Hepatocyte (in vitro differentiated cells): ENCODE results near the gene ADGRD1. TPM values are rescaled to one million over a fixed set of nuclear protein-coding genes. Genes with fewer than 3 reads are reported as not detected.
A peak's percentile ranks its signal among the peaks of the same experiment; 100 is the strongest.

Experiments used
- DNase-seq: peaks from one replicate; pipeline ENCODE4 v3.0.0-alpha.2; 2016; ENCODE audit warnings: low spot score
- H2AFZ ChIP-seq: fragments of 200-600 bp; sonication (generic); 2 replicates; pipeline ENCODE4 v1.6.0; 2016; ENCODE audit warnings: antibody characterized with exemption, mild to moderate bottlenecking
- H3K27ac ChIP-seq: fragments of 200-600 bp; sonication (generic); 2 replicates; pipeline ENCODE4 v1.5.1; 2016; ENCODE audit warnings: mild to moderate bottlenecking
- H3K27me3 ChIP-seq: fragments of 200-600 bp; sonication (generic); 2 replicates; pipeline ENCODE4 v1.6.1; 2016
- H3K36me3 ChIP-seq: fragments of 200-600 bp; sonication (generic); replicated peaks from 2 replicates; pipeline ENCODE4 v1.5.1; 2016; ENCODE audit warnings: low read depth; ENCODE audit not compliant: insufficient read depth
- H3K4me1 ChIP-seq: fragments of 200-600 bp; sonication (generic); 2 replicates; pipeline ENCODE4 v1.5.1; 2016; ENCODE audit warnings: mild to moderate bottlenecking, moderate library complexity; ENCODE audit not compliant: insufficient read depth
- H3K4me2 ChIP-seq: fragments of 200-600 bp; sonication (generic); 2 replicates; pipeline ENCODE4 v1.6.0; 2016
- H3K4me3 ChIP-seq: fragments of 200-600 bp; sonication (generic); 2 replicates; pipeline ENCODE4 v1.5.1; 2016; ENCODE audit warnings: mild to moderate bottlenecking
- H3K79me2 ChIP-seq: fragments of 200-600 bp; sonication (generic); 2 replicates; pipeline ENCODE4 v1.6.0; 2017; ENCODE audit warnings: mild to moderate bottlenecking
- H3K9me2 ChIP-seq: fragments of 200-600 bp; sonication (generic); replicated peaks from 2 replicates; pipeline ENCODE4 v1.6.0; 2017; ENCODE audit warnings: mild to moderate bottlenecking; ENCODE audit not compliant: insufficient read depth
- H3K9me3 ChIP-seq: fragments of 200-600 bp; sonication (generic); 2 replicates; pipeline ENCODE4 v1.5.1; 2016; ENCODE audit warnings: low read depth, mild to moderate bottlenecking
- H4K20me1 ChIP-seq: fragments of 200-600 bp; sonication (generic); 2 replicates; pipeline ENCODE4 v1.6.0; 2016; ENCODE audit warnings: mild to moderate bottlenecking; ENCODE audit not compliant: insufficient read depth, poor library complexity, severe bottlenecking
- CTCF ChIP-seq: fragments of 200-600 bp; sonication (generic); IDR thresholded peaks from 2 replicates; pipeline ENCODE4 v1.5.1; 2016; ENCODE audit warnings: antibody characterized with exemption, mild to moderate bottlenecking; ENCODE audit not compliant: poor library complexity
- EZH2 ChIP-seq: fragments of 200-600 bp; sonication (generic); IDR thresholded peaks from 2 replicates; pipeline ENCODE4 v1.6.1; 2016; ENCODE audit warnings: antibody characterized with exemption, mild to moderate bottlenecking, borderline replicate concordance
- EZH2phosphoT487 ChIP-seq: fragments of 200-600 bp; sonication (generic); IDR thresholded peaks from one replicate; pipeline ENCODE4 v1.6.1; 2018; ENCODE audit warnings: antibody characterized with exemption, mild to moderate bottlenecking, low read depth, moderate library complexity; ENCODE audit not compliant: unreplicated experiment, severe bottlenecking
- WGBS: methylation state at CpG from one replicate; pipeline ENCODE4 v1.1.6; 2016; ENCODE audit warnings: low lambda C conversion rate; ENCODE audit errors: missing lambda C conversion rate; 5-methylcytosine and 5-hydroxymethylcytosine counted together
- polyA plus RNA-seq: library from polyadenylated mRNA; unstranded; fragments of >200 nt; fragmentation: Nextera tagmentation; extraction: Ambion mirVana; gene quantifications from 2 replicates; pipeline ENCODE4 v1.2.1, GENCODE V29; 2016
- total RNA-seq: library from RNA; depleted of rRNA; stranded (reverse); fragments of >200 nt; gene quantifications from 2 replicates; pipeline ENCODE4 v1.2.3, GENCODE V29; 2014

Gene ADGRD1
- total and polyA plus RNA-seq, 2 experiments from 2014 or later: 18.1 to 18.5 TPM

DNA sequence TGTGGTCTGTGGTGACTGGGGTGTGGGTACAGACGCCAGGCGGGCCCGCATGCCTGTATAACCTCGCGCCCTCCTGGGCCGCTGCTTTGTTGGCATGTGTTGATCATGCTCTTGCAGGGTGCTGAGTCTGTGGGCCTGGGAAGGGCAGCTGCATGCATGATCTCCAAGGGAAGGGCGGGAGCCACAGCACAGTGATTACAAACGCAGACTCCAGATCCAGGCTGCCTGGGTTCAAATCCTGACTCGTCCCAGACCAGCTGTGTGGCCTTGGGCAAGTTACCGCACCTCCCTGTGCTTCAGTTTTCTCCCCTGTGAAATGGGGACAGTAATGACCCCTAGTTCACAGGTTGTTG, 24.0 kb downstream of the ADGRD1 start:
- Histone ChIP-seq H3K9me3 (no peaks in the 10 kb centered on the region), H3K9me2 (no peaks in the 10 kb centered on the region), H3K27ac (no peak overlapping the region), H3K4me3 (no peak overlapping the region), H3K79me2 (no peaks in the 10 kb centered on the region), H3K4me1 (peaks cover 20% of the 10 kb centered on the region), H3K36me3 (no peaks in the 10 kb centered on the region), H3K4me2 (no peak overlapping the region), H3K27me3 (no peaks in the 10 kb centered on the region), H4K20me1 (no peaks in the 10 kb centered on the region), H2AFZ (no peak overlapping the region)
- WGBS: 95% methylated on average over 10 of the region's 10 CpGs
- no peak for DNase-seq
- TF ChIP-seq CTCF (no peak), EZH2phosphoT487 (no peak), EZH2 (no peak)

DNA sequence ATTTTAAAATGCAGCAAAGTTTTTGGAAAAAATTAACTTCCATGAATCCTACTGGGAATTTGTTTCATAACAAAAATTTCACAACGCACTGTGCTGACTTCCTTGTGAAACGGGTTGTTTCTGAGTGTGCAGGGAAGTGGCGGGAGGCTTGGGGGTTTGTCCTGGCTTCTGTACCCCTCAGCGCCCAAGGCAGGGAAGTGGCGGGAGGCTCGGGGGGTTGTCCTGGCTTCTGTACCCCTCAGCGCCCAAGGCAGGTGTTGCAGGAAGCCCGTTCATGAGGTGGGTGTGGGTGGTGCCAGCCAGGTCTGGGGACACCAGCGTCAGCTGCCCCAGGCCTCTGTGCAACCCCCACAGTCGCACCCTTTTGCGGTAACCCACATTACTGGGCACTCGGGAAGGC, 25.1 kb downstream of the ADGRD1 start:
- Histone ChIP-seq H3K27me3 (no peaks in the 10 kb centered on the region), H4K20me1 (no peaks in the 10 kb centered on the region), H3K4me3 (no peak overlapping the region), H3K4me2 (no peak overlapping the region), H3K9me2 (no peaks in the 10 kb centered on the region), H3K36me3 (no peaks in the 10 kb centered on the region), H3K4me1 (peaks cover 24% of the 10 kb centered on the region), H3K79me2 (no peaks in the 10 kb centered on the region), H3K27ac (no peak overlapping the region), H3K9me3 (no peaks in the 10 kb centered on the region), H2AFZ (no peak overlapping the region)
- 91% methylated on average over 12 of the region's 12 CpGs for WGBS
- DNase-seq: no peak
- TF ChIP-seq EZH2phosphoT487: no peak
- TF ChIP-seq EZH2: no peak
- no peak for TF ChIP-seq CTCF

DNA sequence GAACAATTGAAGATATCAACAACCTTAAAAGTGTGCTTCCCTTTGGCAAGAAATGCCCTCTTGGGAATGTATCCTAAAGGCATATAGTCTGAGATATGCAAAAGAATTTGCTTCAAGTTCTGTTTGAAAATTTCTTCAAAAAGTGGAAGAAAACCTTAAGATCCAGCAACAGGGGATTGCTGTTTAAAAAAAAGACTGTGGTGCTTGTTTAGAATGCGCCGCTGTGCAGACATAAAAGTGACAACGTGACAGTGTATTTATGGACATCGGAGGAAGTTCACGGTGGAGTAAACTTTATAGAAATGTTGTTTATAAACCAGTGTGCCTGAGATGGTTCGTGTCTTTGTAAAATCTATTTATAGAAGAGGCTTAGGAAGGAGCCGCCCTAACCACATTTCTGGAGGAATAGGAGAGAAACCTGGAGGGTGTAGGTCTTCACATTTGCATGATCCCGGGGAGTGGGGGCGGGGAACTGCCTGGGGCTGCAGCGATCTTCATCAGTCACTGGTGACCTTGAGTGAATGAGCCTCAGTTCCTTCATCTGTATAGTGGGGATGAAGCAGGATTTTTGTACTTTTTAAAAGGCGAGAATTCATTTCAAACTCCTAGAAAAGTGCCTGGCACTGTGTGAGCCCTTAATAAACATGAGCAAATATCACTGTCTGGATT, 27.5 kb downstream of the ADGRD1 start:
- H3K4me1 ChIP-seq: peaks cover 25% of the 10 kb centered on the region
- H3K27me3 ChIP-seq: no peaks in the 10 kb centered on the region
- H3K4me2 ChIP-seq: peak overlapping the region; percentile 36
- peak overlapping the region; percentile 21 for H3K27ac ChIP-seq
- no peaks in the 10 kb centered on the region for H3K9me2 ChIP-seq
- H3K4me3 ChIP-seq: no peak overlapping the region
- H3K36me3 ChIP-seq: no peaks in the 10 kb centered on the region
- peak; percentile 44 for DNase-seq
- no peak for TF ChIP-seq CTCF
- TF ChIP-seq EZH2phosphoT487: no peak
- TF ChIP-seq EZH2: no peak
- H3K9me3 ChIP-seq: no peaks in the 10 kb centered on the region
- no peaks in the 10 kb centered on the region for H3K79me2 ChIP-seq
- WGBS: 49% methylated on average over 11 of the region's 11 CpGs
- H2AFZ ChIP-seq: no peak overlapping the region
- H4K20me1 ChIP-seq: no peaks in the 10 kb centered on the region
